A673 (cell line): ENCODE results near the gene STAU1. TPM values are rescaled to one million over a fixed set of nuclear protein-coding genes. Genes with fewer than 3 reads are reported as not detected.

Experiments
- BruUV-seq: library from RNA; stranded (reverse); fragments of 400-500 nt; replicated peaks from 2 replicates; lab custom pipeline; 2021; lab: Mats Ljungman, UMichigan
- CTCF ChIA-PET: fragments of 300-600 bp; sonication (Branson Sonifier 250); formaldehyde crosslinking; loops from one replicate; lab custom pipeline; 2022; ENCODE audit warnings: antibody characterized with exemption; lab: Charles Lee
- POLR2A ChIA-PET: fragments of 300-600 bp; sonication (Branson Sonifier 250); formaldehyde crosslinking; loops from one replicate; lab custom pipeline; 2022; ENCODE audit warnings: antibody characterized with exemption; ENCODE audit not compliant: low non-redundant PET; lab: Charles Lee
- DNase-seq: peaks from one replicate; pipeline ENCODE4 v3.0.0-alpha.2; 2015; ENCODE audit warnings: low spot score
- H3K27ac ChIP-seq: fragments of 200-600 bp; sonication (generic); 2 replicates; pipeline ENCODE4 v1.5.1; 2016; ENCODE audit warnings: mixed run types, low read depth, mild to moderate bottlenecking, mixed read lengths, antibody characterized with exemption, low read length; ENCODE audit not compliant: poor library complexity, severe bottlenecking
- H3K27me3 ChIP-seq: fragments of 200-600 bp; sonication (generic); replicated peaks from 2 replicates; pipeline ENCODE4 v1.6.1; 2017; ENCODE audit warnings: mixed run types, low read depth, mild to moderate bottlenecking, mixed read lengths, antibody characterized with exemption, low read length; ENCODE audit not compliant: insufficient read depth, poor library complexity
- H3K36me3 ChIP-seq: fragments of 200-600 bp; sonication (generic); 2 replicates; pipeline ENCODE4 v1.6.1; 2016; ENCODE audit warnings: mixed run types, mild to moderate bottlenecking, mixed read lengths, antibody characterized with exemption, low read length; ENCODE audit not compliant: insufficient read depth, poor library complexity, severe bottlenecking
- H3K4me1 ChIP-seq: fragments of 200-600 bp; sonication (generic); 2 replicates; pipeline ENCODE4 v1.6.1; 2017; ENCODE audit warnings: mixed run types, mild to moderate bottlenecking, mixed read lengths, antibody characterized with exemption, low read length; ENCODE audit not compliant: insufficient read depth, poor library complexity, severe bottlenecking
- H3K4me3 ChIP-seq: fragments of 200-600 bp; sonication (generic); 2 replicates; pipeline ENCODE4 v1.5.1; 2016; ENCODE audit warnings: low read depth, mixed run types, mild to moderate bottlenecking, mixed read lengths, low read length; ENCODE audit not compliant: poor library complexity, severe bottlenecking
- H3K9me3 ChIP-seq: fragments of 200-600 bp; sonication (generic); 2 replicates; pipeline ENCODE4 v1.6.1; 2016; ENCODE audit warnings: mixed run types, low read depth, mild to moderate bottlenecking, mixed read lengths, antibody characterized with exemption, low read length; ENCODE audit not compliant: poor library complexity, severe bottlenecking
- CTCF ChIP-seq: fragments of 300-800, 200-600 bp; sonication (generic); conservative IDR thresholded peaks from 2 replicates; pipeline ENCODE4 v1.5.1; 2017; ENCODE audit warnings: low read depth, mild to moderate bottlenecking, antibody characterized with exemption, low read length, moderate library complexity, mixed read lengths
- EZH2 ChIP-seq: fragments of 200-600 bp; sonication (generic); IDR thresholded peaks from 2 replicates; pipeline ENCODE4 v1.6.1; 2017; ENCODE audit warnings: borderline replicate concordance, low read depth, mild to moderate bottlenecking, mixed read lengths, antibody characterized with exemption, low read length; ENCODE audit not compliant: poor library complexity, severe bottlenecking
- intact Hi-C: fragments of 100-400 bp; cut with micrococcal nuclease; formaldehyde crosslinking; loops from one replicate; pipeline ENCODE4 v1.10.0; 2022; ENCODE audit not compliant: unreplicated experiment
- total RNA-seq: library from RNA; stranded (reverse); gene quantifications from 2 replicates; pipeline ENCODE4 v1.2.3, GENCODE V29; 2021

STAU1 gene
- total RNA-seq, 1 experiment from 2014 or later, result 104 TPM

- POLR2A ChIA-PET, result no interaction called here
- Histone ChIP-seq H3K4me1 (no peaks in the 10 kb centered on the region), H3K36me3 (peaks cover 31% of the 10 kb centered on the region), H3K27ac (no peak overlapping the region), H3K27me3 (no peaks in the 10 kb centered on the region), H3K9me3 (no peaks in the 10 kb centered on the region), H3K4me3 (no peak overlapping the region)
- intact Hi-C loops, result no loop called here
- CTCF ChIA-PET, result no interaction called here
- no TSS peak for BruUV-seq
- no peak for TF ChIP-seq CTCF
- no peak for TF ChIP-seq EZH2
- DNase-seq, result no peak
Observed at GRCh38 chr20:49146442-49147225, 41.5 kb downstream of the STAU1 start.

GRCh38 chr20:49140834-49141233, 47.3 kb downstream of the STAU1 start:
- no peak for DNase-seq
- H3K4me1 ChIP-seq, result no peaks in the 10 kb centered on the region
- no peaks in the 10 kb centered on the region for H3K27me3 ChIP-seq
- H3K4me3 ChIP-seq, result no peak overlapping the region
- intact Hi-C loops, result no loop called here
- no peak overlapping the region for H3K27ac ChIP-seq
- ChIA-PET CTCF (no interaction called here), POLR2A (no interaction called here)
- H3K36me3 ChIP-seq, result peaks cover 14% of the 10 kb centered on the region
- BruUV-seq, result no TSS peak
- no peaks in the 10 kb centered on the region for H3K9me3 ChIP-seq
- TF ChIP-seq CTCF (no peak), EZH2 (no peak)

- H3K9me3 ChIP-seq, result no peaks in the 10 kb centered on the region
- intact Hi-C loops, result no loop called here
- TF ChIP-seq CTCF, result no peak
- TF ChIP-seq EZH2, result no peak
- no peaks in the 10 kb centered on the region for H3K27me3 ChIP-seq
- H3K36me3 ChIP-seq, result peaks cover 14% of the 10 kb centered on the region
- H3K4me3 ChIP-seq, result no peak overlapping the region
- no peaks in the 10 kb centered on the region for H3K4me1 ChIP-seq
- H3K27ac ChIP-seq, result no peak overlapping the region
- DNase-seq, result no peak
- POLR2A ChIA-PET, result no interaction called here
- CTCF ChIA-PET, result no interaction called here
- BruUV-seq, result no TSS peak
Observed at GRCh38 chr20:49140411-49140810, 47.7 kb downstream of the STAU1 start.
